Astrocyte (in vitro differentiated cells and primary cell): ENCODE data around the gene CCDC187. TPM values are rescaled to one million over a fixed set of nuclear protein-coding genes. Genes with fewer than 3 reads are reported as not detected.

Experiments used
- DNase-seq: peaks from one replicate; pipeline ENCODE4 v3.0.0-alpha.2; 2010; ENCODE audit warnings: low read depth
- FAIRE-seq: peaks from 2 replicates; lab custom pipeline; 2011; peaks lifted over from hg19 to GRCh38; lab: Jason Lieb, UNC
- H2AFZ ChIP-seq: 2 replicates; pipeline ENCODE4 v1.6.0; 2012; ENCODE audit warnings: low read depth, low read length, inconsistent platforms
- H3K27ac ChIP-seq: 2 replicates; pipeline ENCODE4 v1.5.1; 2011; ENCODE audit warnings: low read depth, low read length, inconsistent platforms
- H3K27me3 ChIP-seq: 2 replicates; pipeline ENCODE4 v1.6.0; 2011; ENCODE audit warnings: low read length, inconsistent platforms; ENCODE audit not compliant: insufficient read depth
- H3K36me3 ChIP-seq: 2 replicates; pipeline ENCODE4 v1.5.1; 2011; ENCODE audit warnings: low read length, inconsistent platforms; ENCODE audit not compliant: insufficient read depth
- H3K4me1 ChIP-seq: 2 replicates; pipeline ENCODE4 v1.5.1; 2011; ENCODE audit warnings: low read length, inconsistent platforms; ENCODE audit not compliant: insufficient read depth
- H3K4me2 ChIP-seq: 2 replicates; pipeline ENCODE4 v1.6.0; 2012; ENCODE audit warnings: low read length, inconsistent platforms
- H3K4me3 ChIP-seq: 2 replicates; pipeline ENCODE4 v1.5.1; 2011; ENCODE audit warnings: low read depth, mild to moderate bottlenecking, low read length, inconsistent platforms; ENCODE audit not compliant: insufficient read depth
- H3K79me2 ChIP-seq: 2 replicates; pipeline ENCODE4 v1.6.0; 2012; ENCODE audit warnings: mild to moderate bottlenecking, low read length, inconsistent platforms; ENCODE audit not compliant: insufficient read depth
- H3K9ac ChIP-seq: 2 replicates; pipeline ENCODE4 v1.6.0; 2012; ENCODE audit warnings: mild to moderate bottlenecking, low read length, inconsistent platforms
- H3K9me3 ChIP-seq: 2 replicates; pipeline ENCODE4 v1.5.1; 2012; ENCODE audit warnings: low read depth, mild to moderate bottlenecking, low read length, inconsistent platforms; ENCODE audit not compliant: insufficient read depth
- H4K20me1 ChIP-seq: 2 replicates; pipeline ENCODE4 v1.6.0; 2012; ENCODE audit warnings: low read length, inconsistent platforms; ENCODE audit not compliant: insufficient read depth
- H3K27ac Mint-ChIP-seq: one replicate; pipeline ENCODE4 v1.8.0; 2021; ENCODE audit warnings: mild to moderate bottlenecking, mixed read lengths; ENCODE audit not compliant: unreplicated experiment
- H3K27me3 Mint-ChIP-seq: one replicate; pipeline ENCODE4 v1.8.0; 2021; ENCODE audit warnings: low read depth, mixed read lengths; ENCODE audit not compliant: unreplicated experiment
- H3K36me3 Mint-ChIP-seq: one replicate; pipeline ENCODE4 v1.8.0; 2021; ENCODE audit warnings: low read depth, mixed read lengths; ENCODE audit not compliant: unreplicated experiment
- H3K4me1 Mint-ChIP-seq: one replicate; pipeline ENCODE4 v1.8.0; 2021; ENCODE audit warnings: low read depth, mixed read lengths; ENCODE audit not compliant: unreplicated experiment
- H3K4me3 Mint-ChIP-seq: one replicate; pipeline ENCODE4 v1.8.0; 2021; ENCODE audit warnings: mild to moderate bottlenecking, moderate library complexity, mixed read lengths; ENCODE audit not compliant: unreplicated experiment
- H3K9me3 Mint-ChIP-seq: one replicate; pipeline ENCODE4 v1.8.0; 2021; ENCODE audit warnings: mild to moderate bottlenecking, mixed read lengths; ENCODE audit not compliant: unreplicated experiment
- EZH2 ChIP-seq: IDR thresholded peaks from 2 replicates; pipeline ENCODE4 v1.6.1; 2012; ENCODE audit warnings: mild to moderate bottlenecking, low read length, inconsistent platforms; ENCODE audit not compliant: insufficient read depth
- total RNA-seq: library from RNA; stranded (reverse); gene quantifications from 2 replicates; pipeline ENCODE4 v1.2.1, GENCODE V29; 2021
- TF ChIP-seq, protein P1 (sequence below): IDR thresholded peaks from 2 replicates; pipeline ENCODE4 v1.5.1; 2011; ENCODE audit warnings: low read depth, mild to moderate bottlenecking, inconsistent platforms, low read length, moderate library complexity; ENCODE audit not compliant: insufficient read depth

CCDC187 gene
- total RNA-seq, 1 donor from 2014 or later, result 0.09 TPM

DNA sequence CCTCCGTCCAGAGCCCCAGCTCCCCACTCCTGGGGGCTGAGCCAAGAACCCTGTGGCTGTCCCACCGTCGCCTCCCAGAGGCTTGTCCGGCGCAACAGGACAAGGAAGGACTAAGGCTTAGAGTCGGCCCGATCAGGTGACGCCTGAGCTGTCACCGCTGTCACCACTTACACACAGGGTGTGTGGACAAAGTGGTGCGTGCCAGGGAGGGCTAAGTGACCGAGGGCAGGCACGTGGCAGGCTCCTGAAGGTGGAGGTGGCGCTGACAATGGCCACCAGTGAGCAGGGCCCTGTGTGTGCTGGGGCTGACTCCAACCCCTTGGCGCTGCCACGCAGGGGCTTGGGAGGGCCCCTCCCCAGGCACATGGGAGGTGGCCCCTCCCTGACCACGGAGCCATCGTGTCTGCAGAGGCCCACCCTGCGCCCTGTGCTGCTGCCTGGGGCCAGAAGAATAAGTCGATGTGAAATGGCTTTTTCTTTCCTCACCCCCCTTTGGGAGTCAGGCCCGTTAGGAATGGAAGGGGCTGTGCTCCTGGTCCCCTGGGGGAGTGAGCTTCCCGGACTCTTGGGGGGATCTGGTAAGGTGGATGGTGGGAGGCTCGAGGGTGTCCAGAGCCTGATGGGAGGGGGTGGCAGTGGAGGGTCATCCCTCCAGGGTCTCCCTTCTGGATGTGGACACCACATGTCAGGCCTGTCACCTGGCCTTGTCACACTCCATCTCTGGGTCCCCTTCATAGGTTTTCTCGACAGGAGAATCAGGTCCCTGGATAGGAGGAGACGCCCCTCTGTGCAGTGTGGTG is 20.8 kb upstream of the CCDC187 start:
- H2AFZ ChIP-seq, result no peak overlapping the region
- DNase-seq (no peak), FAIRE-seq (no peak)

DNA sequence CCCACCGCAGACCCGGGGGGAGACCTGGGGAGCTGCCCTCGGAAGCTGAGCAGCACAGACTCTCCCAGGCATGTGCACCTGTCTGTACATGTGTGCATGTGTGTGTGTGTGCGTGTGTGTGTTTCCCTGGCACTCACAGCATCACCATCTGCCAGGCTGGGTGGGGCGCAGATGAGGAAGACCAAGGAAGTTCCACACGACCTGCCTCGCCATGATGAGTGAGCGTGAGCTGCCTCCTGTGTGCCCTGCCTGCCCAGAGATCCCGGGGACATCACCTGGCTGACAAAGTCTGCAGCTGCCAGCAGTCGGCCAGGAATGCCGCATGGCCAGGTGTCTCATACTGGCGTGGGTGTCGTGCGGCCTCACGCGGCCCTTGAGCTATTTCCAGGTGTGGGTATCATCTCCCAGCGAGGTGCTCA is 19.5 kb upstream of the CCDC187 start:
- Histone ChIP-seq H4K20me1 (peaks cover 4% of the 10 kb centered on the region), H3K9me3 (no peaks in the 10 kb centered on the region), H2AFZ (no peak overlapping the region), H3K36me3 (no peaks in the 10 kb centered on the region), H3K79me2 (peaks cover 6% of the 10 kb centered on the region), H3K27ac (no peak overlapping the region), H3K9ac (no peak overlapping the region), H3K4me3 (no peak overlapping the region), H3K27me3 (no peaks in the 10 kb centered on the region), H3K4me2 (no peak overlapping the region), H3K4me1 (peaks cover 20% of the 10 kb centered on the region)
- H3K27me3 Mint-ChIP-seq, result peaks cover 8% of the 10 kb centered on the region
- TF ChIP-seq, protein P1, sequence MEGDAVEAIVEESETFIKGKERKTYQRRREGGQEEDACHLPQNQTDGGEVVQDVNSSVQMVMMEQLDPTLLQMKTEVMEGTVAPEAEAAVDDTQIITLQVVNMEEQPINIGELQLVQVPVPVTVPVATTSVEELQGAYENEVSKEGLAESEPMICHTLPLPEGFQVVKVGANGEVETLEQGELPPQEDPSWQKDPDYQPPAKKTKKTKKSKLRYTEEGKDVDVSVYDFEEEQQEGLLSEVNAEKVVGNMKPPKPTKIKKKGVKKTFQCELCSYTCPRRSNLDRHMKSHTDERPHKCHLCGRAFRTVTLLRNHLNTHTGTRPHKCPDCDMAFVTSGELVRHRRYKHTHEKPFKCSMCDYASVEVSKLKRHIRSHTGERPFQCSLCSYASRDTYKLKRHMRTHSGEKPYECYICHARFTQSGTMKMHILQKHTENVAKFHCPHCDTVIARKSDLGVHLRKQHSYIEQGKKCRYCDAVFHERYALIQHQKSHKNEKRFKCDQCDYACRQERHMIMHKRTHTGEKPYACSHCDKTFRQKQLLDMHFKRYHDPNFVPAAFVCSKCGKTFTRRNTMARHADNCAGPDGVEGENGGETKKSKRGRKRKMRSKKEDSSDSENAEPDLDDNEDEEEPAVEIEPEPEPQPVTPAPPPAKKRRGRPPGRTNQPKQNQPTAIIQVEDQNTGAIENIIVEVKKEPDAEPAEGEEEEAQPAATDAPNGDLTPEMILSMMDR, result no peak
- no peak for TF ChIP-seq EZH2
- no peaks in the 10 kb centered on the region for H3K4me1 Mint-ChIP-seq
- no peak overlapping the region for H3K27ac Mint-ChIP-seq
- peaks cover 13% of the 10 kb centered on the region for H3K9me3 Mint-ChIP-seq
- FAIRE-seq (no peak), DNase-seq (no peak)
- no peaks in the 10 kb centered on the region for H3K36me3 Mint-ChIP-seq
- no peak overlapping the region for H3K4me3 Mint-ChIP-seq

More for the DNA sequence above, 20.8 kb upstream of the CCDC187 start:
- no peak overlapping the region for H3K4me3 ChIP-seq
- H3K36me3 ChIP-seq, result no peaks in the 10 kb centered on the region
- no peaks in the 10 kb centered on the region for H3K9me3 ChIP-seq
- Mint-ChIP-seq H3K36me3 (peaks cover 3% of the 10 kb centered on the region), H3K27me3 (peaks cover 8% of the 10 kb centered on the region), H3K27ac (no peak overlapping the region), H3K4me1 (peaks cover 7% of the 10 kb centered on the region), H3K4me3 (no peak overlapping the region), H3K9me3 (peaks cover 13% of the 10 kb centered on the region)
- TF ChIP-seq, protein P1, result no peak
- no peak for TF ChIP-seq EZH2
- no peak overlapping the region for H3K27ac ChIP-seq
- no peak overlapping the region for H3K9ac ChIP-seq
- no peak overlapping the region for H3K4me2 ChIP-seq
- H3K4me1 ChIP-seq, result peaks cover 32% of the 10 kb centered on the region
- H4K20me1 ChIP-seq, result peaks cover 18% of the 10 kb centered on the region
- H3K79me2 ChIP-seq, result peaks cover 19% of the 10 kb centered on the region
- no peaks in the 10 kb centered on the region for H3K27me3 ChIP-seq

DNA sequence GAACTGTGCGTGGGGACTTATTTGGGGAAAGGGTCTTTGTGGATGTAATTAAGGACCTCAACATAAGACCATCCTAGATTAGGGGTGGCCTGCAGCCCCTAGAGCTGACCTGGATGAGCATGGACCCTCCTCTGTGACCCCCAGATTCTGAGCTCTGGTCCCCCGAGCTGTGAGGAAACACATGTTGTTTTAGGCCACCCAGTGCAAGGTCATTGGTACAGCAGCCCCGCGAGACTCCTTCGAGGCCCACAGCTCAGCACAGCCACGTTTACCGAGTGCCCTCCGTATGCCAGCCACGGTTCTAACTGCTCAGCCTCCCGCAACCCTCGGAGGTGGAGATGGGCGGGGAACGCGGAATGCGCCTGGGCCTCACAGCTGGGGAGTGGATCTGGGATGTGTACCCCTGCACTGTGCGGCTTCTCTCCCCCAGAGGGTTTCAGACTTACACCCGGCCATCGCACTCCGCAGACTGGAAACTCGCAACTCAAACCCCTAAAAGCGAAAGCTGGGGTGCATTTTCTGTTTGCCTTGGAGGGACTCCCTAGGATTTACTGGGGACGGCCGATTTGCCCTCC is 18.9 kb upstream of the CCDC187 start:
- Histone ChIP-seq H3K9ac (no peak overlapping the region), H3K27me3 (no peaks in the 10 kb centered on the region), H3K9me3 (no peaks in the 10 kb centered on the region), H3K4me1 (peaks cover 16% of the 10 kb centered on the region), H3K4me3 (no peak overlapping the region), H3K79me2 (peaks cover under 1% of the 10 kb centered on the region), H3K36me3 (no peaks in the 10 kb centered on the region), H2AFZ (no peak overlapping the region), H3K4me2 (no peak overlapping the region), H3K27ac (no peak overlapping the region), H4K20me1 (no peaks in the 10 kb centered on the region)
- Mint-ChIP-seq H3K36me3 (no peaks in the 10 kb centered on the region), H3K27me3 (peaks cover 8% of the 10 kb centered on the region), H3K4me1 (no peaks in the 10 kb centered on the region), H3K27ac (no peak overlapping the region), H3K9me3 (peaks cover 13% of the 10 kb centered on the region), H3K4me3 (no peak overlapping the region)
- DNase-seq, result no peak
- TF ChIP-seq, protein P1, result no peak
- TF ChIP-seq EZH2, result no peak
- no peak for FAIRE-seq
